ENCODE measurements around the gene F11R.
A peak's percentile ranks its signal among the peaks of the same experiment; 100 is the strongest.
"Not testable (repeated sequence)": the region's sequence is repeated elsewhere in the genome, so short reads cannot be mapped to it uniquely, and the experiment has no call there.

F11R gene

DNA sequence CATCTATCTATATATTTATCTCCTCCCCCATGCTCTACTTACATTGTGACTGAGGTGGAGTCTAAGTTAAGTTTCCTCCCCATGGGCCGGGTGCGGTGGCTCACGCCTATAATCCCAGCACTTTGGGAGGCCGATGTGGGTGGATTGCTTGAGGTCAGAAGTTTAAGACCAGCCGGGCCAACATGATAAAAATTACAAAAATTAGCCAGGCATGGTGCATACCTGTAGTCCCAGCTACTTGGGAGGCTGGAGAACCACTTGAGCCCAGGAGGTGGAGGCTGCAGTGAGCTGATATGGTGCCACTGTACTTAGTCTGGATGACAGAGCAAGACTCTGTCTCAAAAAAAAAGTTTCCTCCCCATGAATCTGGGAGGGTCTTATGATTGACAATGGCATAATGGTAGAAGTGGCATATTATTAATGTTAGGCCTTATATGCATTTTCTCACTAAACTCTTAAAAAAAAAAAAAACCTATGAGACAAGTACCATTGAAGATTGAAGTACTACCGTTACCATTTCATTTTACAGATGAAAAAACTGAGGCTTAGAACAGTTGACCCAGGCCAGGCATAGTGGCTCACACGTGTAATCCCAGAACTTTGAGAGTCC lies 11.2 kb downstream of the F11R start:
- DNase-seq, result no peak

DNA sequence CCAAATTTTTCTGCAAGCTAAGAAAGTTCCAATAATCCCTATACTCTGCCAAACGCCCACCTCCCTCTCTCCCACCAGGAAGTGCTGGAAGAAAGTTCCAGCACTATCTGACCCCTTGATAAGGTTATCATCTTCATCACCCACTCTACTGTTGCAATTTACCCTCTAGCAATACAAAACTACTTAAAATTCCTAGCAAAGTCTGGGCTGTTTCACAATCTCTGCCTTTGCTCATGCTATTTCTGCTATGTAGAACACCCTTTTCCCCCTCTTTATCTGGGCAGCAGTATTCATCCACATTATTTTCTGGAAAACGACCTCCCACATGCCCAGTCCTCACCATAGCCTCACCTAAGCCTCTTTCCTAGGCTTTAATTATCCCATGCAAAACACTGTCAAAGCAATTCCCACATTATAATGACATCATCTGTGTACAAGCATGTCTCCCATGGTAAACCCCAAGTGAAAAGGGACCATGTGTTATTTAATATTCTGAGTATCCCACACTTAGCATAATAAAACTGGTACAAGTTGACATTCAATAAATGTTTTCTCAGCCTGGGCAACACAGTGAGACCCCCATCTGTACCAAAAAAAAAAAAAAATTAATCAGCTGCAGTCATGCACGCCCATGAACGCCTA lies 12.0 kb downstream of the F11R start:
- no peak for DNase-seq

DNA sequence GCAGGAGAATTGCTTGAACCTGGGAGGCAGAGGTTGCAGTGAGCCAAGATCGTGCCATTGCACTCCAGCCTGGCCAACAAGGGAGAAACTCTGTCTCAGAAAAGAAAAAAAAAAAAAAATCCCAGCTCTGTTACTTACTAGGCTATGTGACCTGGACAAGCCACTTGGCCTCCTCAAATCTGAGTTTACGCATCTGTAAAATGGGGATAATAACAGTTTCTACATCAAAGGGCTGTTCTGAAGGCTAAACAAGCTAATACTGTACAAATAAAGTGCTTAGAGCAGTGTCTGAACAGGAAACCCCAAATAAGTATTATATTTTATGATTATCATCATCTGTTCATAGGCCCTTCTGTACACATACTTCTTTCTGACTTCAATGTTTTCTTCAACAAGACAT lies 13.6 kb downstream of the F11R start:
- no peak for DNase-seq

DNA sequence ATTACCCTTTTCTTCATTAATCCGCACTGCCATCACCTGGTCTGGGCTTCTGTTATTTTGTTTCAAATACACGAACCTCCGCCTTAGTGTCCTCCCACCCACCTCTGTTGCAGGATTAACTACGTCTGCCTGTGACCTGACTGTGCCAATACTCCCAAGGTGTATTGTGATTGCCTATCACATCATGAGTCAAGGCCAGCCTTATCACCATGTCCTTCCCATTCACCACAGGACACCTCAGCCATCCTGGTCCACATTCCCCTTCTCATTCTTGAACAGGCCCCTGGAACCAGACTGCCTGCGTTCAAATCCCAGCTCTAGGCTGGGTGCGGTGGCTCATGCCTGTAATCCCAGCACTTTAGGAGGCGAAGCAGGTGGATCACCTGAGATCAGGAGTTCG lies 14.4 kb downstream of the F11R start:
- no peak for DNase-seq

DNA sequence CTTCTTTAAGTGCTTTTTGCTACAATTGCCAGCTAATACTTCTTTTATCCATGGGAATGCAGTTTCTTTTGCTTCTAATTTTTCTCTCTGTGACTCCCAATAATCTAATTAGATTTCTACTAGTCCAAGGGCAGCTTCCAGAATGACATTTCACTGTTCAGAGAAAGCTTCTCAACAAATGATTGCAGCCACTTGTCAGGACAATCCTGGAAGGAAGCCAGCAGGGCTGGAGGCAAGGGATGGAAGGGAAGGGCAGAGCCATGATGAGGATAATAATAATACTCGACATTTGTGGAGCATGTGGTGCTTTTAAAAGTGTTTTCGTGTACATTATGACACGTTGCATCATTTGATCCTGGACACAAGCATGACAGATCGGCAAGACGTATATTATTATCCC lies 19.4 kb downstream of the F11R start:
- no peak for DNase-seq

DNA sequence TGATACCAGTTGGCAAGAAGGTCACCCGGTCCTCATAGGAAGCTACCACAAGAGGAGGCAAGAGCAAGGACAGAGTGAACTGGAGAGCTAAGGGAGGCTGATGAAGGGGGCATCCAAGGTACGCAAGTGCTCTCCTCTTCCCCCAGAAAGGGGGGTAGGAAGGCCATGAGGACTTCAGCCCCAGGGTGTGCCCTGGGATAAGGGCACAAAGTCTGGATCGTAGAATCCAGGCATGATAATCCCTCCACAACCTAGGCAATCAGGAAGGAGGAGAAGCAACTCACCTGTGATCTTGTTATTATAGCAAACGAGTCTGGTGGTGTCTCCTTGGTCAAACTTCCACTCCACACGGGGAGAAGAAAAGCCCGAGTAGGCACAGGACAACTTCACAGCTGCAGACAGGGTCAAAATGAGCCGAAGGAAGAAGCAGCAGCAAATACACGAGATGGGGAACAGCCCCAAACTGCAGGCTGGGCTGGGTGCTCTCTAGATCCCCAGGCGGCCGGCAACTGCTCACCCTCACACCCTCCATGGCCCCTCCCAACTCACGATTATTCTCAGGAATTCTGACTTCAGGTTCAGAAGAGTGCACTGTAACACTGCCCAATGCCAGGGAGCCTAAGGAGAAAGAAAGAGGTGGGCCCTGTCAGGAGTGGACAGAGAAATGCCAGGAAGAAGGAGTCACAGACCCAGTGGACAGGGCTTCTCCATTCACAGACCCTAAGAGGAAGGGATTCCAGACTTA lies 20.0 kb downstream of the F11R start:
- no peak for DNase-seq

DNA sequence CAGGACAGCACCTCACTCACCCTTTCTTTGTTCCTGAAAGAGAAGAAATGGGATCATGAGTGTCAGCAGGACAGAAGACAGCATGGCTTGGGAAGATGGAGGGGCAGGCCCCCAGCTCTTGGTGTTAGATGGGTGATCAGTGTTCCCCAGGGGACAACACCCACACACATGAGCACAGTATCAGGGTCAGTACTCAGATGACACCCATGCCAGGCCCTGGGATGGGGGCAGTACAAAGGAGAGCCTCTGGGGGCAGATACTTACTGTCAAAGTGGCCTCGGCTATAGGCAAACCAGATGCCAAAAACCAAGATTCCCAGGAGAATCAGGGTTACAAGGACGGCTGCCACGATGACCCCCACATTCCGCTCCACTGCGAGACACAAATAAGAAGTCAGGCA lies 21.6 kb downstream of the F11R start:
- no peak for DNase-seq

DNA sequence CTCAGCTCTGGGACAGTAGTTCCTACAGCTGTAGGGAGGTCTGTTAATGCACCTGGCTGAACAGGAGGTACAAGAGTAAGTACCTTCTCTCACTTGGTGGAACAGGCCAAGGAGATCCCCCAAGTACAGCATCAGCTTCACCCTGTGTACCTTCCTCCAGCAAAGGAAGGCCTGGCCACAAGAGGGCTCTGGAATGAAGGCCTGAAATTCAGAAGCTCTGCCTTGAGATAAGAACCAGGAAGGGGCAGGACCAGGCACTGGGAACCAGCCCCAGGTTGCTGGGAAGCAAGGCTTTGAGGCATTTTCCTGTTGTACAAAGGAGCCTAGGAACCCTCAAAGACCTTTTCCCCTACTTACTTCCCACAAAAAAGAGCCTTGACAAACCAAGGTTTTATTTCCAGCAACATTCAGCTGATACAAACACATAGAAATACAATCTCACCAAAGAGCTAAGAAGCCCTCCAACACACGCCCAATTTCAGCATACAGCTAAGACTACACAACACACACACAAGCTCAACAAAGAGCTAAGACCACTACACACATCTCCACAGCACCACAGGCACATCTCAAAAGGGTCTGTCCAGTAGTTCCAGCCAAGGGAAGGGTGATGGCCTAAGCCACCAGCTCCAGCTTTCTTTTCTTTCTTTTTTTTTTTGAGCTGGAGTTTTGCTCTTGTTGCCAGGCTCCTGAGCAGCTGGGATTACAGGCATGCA lies 23.5 kb downstream of the F11R start:
- DNase-seq, result peak; percentile 56

DNA sequence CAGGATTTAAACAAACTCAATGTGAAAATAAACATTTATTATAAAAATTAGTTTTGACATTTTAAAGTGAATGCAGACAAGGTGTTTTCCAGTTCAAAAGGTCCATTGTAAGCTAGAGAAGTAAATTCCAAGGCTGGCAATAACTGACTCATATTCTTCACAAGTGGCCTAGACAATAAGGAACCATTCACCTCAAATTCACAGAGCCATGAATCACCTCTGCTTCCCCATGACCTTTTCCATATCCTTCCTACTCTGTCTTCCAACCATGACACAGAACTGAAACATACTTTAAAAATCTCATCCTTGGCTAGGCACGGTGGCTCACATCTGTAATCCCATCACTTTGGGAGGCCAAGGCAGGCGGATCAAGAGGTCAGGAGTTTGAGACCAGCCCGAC lies 24.8 kb downstream of the F11R start:
- DNase-seq, result no peak

DNA sequence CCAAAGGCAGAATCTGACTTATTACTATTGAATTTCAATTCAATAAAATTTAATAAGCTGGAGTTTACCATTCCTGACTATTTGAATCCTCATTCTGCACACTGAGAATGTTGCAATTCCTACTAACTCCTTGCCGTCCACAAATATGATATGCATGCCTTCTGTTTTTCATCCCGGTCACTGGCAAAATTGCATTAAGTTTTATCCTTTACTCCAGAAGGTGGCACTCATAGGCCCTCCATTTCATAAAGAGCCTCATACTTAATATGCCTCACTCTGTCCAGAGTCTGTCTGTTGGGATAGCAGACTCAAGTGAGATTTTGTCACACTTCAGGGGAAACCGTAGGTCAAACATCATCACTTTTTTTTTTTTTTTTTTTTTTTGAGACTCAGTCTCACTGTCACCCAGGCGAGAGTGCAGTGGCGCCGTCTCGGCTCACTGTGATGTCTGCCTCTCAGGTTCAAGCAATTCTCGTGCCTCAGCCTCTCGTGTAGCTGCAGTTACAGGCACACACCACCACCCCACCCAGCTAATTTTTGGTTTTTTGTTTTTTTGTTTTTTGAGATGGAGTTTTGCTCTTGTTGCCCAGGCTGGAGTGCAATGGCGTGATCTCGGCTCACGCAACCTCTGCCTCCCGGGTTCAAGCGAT lies 27.3 kb downstream of the F11R start:
- no peak for DNase-seq

DNA sequence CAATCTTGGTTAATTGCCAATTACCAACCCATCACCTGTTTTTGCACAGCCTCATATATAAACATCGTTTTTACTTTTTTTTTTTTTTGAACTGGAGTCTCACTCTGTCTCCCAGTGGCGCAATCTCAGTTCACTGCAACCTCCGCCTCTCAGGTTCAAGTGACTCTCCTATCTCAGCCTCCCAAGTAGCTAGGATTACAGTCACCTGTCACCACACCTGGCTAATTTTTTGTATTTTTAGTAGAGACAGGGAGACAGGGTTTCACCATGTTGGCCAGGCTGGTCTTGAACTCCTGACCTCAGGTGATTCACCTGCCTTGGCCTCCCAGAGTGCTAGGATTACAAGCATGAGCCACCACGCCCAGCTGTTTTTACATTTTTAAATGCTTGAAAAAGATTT lies 28.9 kb downstream of the F11R start:
- DNase-seq, result not testable (repeated sequence)

DNA sequence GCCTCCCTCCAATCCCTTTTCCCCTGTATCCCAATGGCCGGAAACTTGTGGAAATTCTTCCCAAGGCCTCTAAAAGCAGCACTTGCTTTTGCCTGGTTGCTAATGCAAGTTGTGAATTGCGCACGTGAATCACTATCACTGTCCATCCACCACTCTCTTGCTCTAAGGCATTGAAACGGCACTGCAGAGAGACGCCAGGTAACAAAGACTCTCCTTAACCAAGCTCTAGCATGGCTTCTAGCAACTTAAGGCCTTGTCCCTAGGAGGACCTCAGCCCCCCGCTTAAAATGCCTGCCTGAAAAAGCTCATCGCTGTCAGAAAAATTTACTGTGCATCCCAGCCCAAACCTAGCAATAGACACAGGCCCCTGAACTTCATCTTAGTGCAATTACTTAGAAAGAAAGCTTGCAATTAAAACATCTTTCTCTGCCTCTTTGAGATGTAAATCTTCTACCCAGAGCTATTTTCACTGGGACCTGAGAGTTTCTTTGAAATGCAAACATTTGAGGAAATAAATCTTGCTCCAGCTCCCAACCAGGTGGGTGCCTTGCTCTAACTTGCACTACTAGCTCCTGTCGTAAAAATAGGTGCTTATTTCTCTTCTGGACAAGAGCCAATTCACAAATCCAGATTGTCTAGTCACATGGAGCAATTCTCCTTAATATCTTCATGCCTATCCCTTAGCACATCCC lies 33.4 kb downstream of the F11R start:
- DNase-seq, result no peak

DNA sequence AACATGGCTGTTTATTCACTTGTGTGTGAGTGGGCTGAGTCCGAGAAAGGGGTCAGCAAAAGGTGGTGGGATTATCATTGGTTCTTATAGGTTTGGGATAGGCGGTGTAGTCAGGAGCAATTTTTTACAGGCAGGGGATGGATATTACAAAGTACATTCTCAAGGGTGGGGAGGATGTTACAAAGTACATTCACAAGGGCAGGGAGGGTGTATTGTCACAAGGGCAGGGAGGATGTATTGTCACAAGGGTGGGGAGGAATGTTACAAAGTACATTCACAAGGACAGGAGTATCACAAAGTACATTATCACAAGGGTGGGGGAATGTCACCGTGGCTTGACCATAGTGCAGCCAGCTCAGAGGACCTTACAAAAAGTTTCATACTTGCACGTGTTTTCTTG lies 35.2 kb downstream of the F11R start:
- DNase-seq, result no peak

DNA sequence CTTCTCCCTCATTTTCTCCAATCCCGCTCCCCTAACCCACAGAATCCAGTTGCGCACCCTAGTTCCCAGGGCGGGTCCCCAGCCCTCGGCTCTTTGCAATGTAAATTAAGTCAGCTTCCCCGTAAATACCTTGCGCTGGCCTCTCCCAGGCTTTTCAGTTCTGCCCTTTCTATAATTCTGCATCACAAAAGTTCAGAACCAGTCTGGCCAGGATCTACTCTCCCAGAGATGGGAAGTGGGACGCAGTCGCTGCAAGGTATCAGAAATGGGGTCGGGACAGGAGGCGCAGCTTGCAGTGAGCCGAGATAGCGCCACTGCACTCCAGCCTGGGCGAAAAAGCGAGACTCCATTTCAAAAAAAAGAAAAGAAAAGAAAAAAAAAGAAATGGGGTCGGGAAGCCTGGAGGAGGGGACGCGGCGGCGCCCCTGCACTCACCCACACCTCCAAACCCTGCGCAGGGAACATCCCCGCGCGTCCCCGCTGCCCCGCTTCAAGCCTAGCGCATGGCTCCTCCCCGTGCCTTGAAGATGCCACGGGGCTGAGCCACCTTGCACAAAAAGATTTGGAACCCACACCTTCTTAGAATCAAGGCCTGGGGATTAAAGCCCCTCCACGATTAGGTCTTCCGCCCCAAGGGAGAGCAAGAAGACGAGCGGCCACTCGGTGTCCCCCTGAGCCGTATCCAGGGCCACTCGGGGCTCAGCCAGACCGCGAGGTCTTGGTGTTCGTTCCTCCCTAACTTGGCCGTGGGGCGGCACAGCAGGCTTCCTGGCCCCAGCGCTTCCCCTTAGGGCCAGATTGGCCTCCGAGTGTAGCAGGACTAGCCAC lies 39.2 kb downstream of the F11R start:
- no peak for DNase-seq

DNA sequence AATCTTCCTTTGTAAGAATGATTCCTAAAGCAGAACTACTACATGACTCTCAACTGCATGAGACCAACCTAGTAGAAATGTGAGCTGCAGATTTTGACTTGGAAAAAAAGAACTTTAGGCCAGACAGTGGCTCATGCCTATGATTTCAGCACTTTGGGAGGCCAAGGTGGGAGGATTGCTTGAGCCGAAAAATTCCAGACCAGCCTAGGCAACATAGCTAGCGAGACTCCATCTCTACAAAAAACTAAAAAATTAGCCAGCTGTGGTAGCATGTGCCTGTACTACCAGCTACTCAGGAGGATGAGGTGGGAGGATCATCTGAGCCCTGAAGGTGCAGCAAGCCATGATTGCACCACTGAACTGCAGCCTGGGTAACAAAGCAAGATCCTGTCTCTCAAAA lies 41.7 kb downstream of the F11R start:
- no peak for DNase-seq

DNA sequence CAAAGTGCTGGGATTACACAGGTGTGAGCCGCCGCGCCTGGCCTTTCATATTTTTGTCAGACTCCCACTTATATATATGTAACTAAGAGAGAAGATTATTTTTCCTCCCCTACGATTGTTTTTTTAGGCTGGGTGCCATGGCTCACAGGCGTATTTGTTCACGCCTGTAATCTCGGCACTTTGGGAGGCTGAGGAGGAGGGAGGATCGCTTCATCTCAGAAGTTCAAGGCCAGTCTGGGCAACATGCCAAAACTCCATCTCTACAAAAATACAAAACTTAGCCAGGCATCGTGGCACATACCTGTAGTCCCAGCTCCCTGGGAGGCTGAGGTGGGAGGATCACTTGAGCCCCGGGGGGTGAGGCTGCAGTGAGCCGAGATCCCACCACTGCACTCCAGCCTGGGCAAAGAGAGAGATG lies 42.4 kb downstream of the F11R start:
- no peak for DNase-seq

DNA sequence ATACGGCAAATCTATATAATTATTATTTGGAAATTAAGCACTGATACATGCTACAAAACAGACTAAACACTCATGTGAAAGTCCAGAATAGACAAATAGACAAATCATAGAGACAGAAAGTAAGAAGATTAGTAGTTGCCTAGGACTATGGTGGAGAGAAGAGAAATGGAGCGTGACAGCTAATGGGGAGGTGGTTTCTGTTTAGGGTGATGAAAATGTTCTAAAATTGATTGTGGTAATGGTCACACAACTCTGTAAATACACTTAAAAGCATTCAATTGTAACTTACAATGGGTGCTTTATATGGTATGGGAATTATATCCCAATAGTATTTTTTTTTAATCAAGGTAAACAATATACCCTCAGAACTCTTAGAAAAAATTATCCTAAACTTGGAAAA lies 45.9 kb downstream of the F11R start:
- DNase-seq, result no peak

DNA sequence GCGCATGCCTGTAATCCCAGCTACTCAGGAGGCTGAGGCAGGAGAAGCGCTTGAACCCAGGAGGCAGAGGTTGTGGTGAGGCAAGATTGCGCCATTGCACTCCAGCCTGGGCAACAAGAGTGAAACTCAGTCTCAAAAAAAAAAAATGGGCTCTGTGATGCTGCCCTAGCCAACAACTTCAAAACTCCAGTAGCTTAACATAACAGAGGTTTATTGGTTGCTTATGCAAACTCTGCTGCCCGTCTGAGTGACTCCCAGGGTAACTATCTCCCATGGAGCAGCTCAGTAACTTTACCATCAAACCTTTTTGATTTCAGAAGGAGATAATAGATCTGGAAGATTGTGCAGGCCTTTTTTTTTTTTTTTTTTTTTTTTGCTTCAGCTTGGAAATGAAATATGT lies 47.5 kb downstream of the F11R start:
- DNase-seq, result no peak

DNA sequence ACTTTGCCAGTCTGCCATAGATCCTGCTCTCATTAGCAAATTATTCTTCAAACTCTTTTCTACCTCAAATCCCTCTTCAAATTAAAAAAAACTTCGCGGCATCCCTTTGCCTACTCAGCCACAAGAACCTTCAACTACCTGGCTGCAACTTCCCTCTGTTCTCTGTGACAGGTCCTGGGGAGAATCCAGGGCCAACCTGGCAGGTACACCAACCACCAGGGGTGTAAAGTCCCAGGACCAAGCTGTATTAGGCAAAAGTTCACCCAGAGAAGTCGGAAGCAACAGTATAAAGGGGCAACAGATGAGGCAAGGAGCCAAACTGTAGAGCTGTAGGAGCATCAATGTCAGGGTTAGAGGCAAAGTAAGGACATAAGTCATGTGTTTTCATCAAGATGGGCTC lies 48.0 kb downstream of the F11R start:
- DNase-seq, result no peak

DNA sequence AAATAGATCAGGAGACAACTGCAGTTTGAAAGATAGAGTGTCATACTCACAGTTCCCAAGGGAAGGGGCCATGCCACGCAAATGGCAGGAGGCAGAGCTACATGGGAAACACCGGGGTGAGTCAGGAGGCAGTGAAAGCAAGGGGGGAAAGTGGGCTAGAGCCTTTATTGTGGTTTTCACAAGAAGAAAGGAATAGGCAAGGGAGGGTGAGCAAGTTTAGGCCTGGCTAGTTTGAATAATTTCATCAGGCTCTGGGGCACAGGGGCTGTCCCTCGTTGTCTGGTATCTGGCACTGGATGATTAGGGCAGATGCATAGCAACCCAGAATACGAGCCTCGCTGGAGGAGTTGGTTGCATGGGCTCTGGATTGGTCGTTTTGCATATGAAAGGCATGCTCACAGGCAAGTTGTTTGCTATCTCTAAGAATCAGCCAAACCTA lies 49.3 kb downstream of the F11R start:
- DNase-seq, result no peak

DNA sequence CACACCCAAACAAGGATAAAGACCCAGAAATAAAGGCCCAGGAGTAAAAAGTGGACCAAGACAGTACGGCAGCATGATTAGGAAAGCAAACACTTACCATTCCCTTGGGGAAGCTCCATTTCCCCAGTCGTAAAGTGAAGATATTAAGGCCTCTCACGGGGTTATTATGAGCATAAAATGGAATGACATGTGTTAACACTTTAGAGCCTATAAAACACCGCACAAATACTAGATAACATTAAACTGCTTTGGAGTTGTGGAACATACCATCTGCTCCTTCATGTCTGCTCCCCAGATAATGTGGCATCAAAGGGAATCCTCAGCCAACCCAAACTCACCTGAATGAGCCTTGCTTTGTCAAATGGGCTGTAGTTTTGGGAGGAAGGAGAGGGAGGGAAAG lies 57.4 kb downstream of the F11R start:
- DNase-seq, result no peak

DNA sequence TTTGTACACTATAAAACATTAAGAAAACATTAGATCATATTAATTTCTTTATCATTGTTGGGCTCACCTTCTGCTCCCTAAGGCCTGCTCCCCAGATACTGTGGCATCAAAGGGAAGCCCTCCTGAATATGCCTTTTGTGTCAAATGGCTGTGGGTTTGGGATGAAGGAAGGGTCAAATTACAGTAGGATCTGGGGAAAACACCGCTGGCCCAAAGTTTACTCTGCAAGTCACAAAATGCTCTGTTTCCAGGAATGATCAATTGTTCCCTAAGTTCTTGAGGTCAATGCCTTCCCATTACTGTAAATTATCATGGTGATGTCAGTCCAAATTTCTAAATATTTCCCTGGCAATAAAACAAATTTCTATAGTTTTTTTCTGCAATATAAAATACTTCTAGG lies 59.5 kb downstream of the F11R start:
- no peak for DNase-seq

Data from 8988T (cell line).